HepG2 (cell line): ENCODE data around the gene POFUT2. TPM values are rescaled to one million over a fixed set of nuclear protein-coding genes. Genes with fewer than 3 reads are reported as not detected.
A peak's percentile ranks its signal among the peaks of the same experiment; 100 is the strongest.

ENCODE experiments used
- ATAC-seq: fragments of 200-7000 bp; cut with Tn5 transposase; 3 replicates; pipeline ENCODE4 v1.9.1; 2020; ENCODE audit warnings: mild to moderate bottlenecking, moderate library complexity
- BruUV-seq: library from RNA; stranded (reverse); fragments of 400-500 nt; replicated peaks from 2 replicates; lab custom pipeline; 2021; lab: Mats Ljungman, UMichigan
- CTCF ChIA-PET: fragments of 300-600 bp; formaldehyde crosslinking; extraction: SDS; loops from one replicate; lab custom pipeline; 2021; ENCODE audit warnings: low total read pairs, inconsistent platforms, low intra/inter-chr PET ratio; lab: Yijun Ruan, JAX
- POLR2A ChIA-PET: fragments of 350-600 bp; sonication (Branson Sonifier 250); formaldehyde crosslinking; loops from one replicate; lab custom pipeline; 2020; ENCODE audit warnings: antibody characterized with exemption, inconsistent platforms; lab: Yijun Ruan, JAX
- DNase-seq: peaks from one replicate; pipeline ENCODE4 v3.0.0-alpha.2; 2015; ENCODE audit warnings: low spot score
- FAIRE-seq: peaks from 3 replicates; lab custom pipeline; 2011; peaks lifted over from hg19 to GRCh38; lab: Jason Lieb, UNC
- H2AFZ ChIP-seq: one replicate; pipeline ENCODE4 v1.6.1; 2011; ENCODE audit warnings: low read length, inconsistent platforms
- H3K27ac ChIP-seq: fragments of 300-600 bp; 3 replicates; pipeline ENCODE4 v1.8.0; 2011; ENCODE audit warnings: mixed run types, mild to moderate bottlenecking, mixed read lengths, low read length, inconsistent platforms; ENCODE audit not compliant: insufficient read depth; ENCODE audit errors: extremely low read length
- H3K27me3 ChIP-seq, 2 experiments: fragments of 200-600 bp in 1 of 2; 2 replicates in 1 of 2; 3 replicates in 1 of 2; pipeline versions ENCODE4 v1.6.0 to v1.8.0; 2011; ENCODE audit warnings: low read length in 2 of 2, mild to moderate bottlenecking in 2 of 2, moderate library complexity in 2 of 2, inconsistent platforms in 1 of 2; ENCODE audit not compliant: insufficient read depth in 2 of 2, control insufficient read depth in 1 of 2
- H3K36me3 ChIP-seq, 2 experiments: fragments of 200-600 bp in 1 of 2; replicated peaks in 1 of 2; 2 replicates in 1 of 2; 3 replicates in 1 of 2; pipeline versions ENCODE4 v1.5.1 to v1.8.0; 2011; ENCODE audit warnings: low read length in 2 of 2, inconsistent platforms in 1 of 2; ENCODE audit not compliant: insufficient read depth in 2 of 2, control insufficient read depth in 1 of 2
- H3K4me1 ChIP-seq: 2 replicates; pipeline ENCODE4 v1.5.1; 2012; ENCODE audit warnings: low read length, inconsistent platforms; ENCODE audit not compliant: insufficient read depth
- H3K4me2 ChIP-seq: 2 replicates; pipeline ENCODE4 v1.6.0; 2011; ENCODE audit warnings: low read depth, low read length, inconsistent platforms
- H3K4me3 ChIP-seq, 3 experiments: fragments of 200-600 bp in 1 of 3; sonication (generic), shearing (Covaris generic) in 1 of 3; replicated peaks in 1 of 3; 2 replicates each; pipeline ENCODE4 v1.5.1; 2011 to 2016; ENCODE audit warnings: low read length in 3 of 3, inconsistent platforms in 2 of 3, low read depth in 2 of 3, mild to moderate bottlenecking in 2 of 3, control low read depth in 1 of 3, mixed read lengths in 1 of 3; ENCODE audit not compliant: insufficient read depth in 1 of 3
- H3K79me2 ChIP-seq: one replicate; pipeline ENCODE4 v1.6.1; 2011; ENCODE audit warnings: low read length, inconsistent platforms; ENCODE audit not compliant: insufficient read depth
- H3K9ac ChIP-seq: 2 replicates; pipeline ENCODE4 v1.6.0; 2011; ENCODE audit warnings: mild to moderate bottlenecking, low read depth, low read length, inconsistent platforms; ENCODE audit not compliant: insufficient read depth
- H3K9me3 ChIP-seq: 2 replicates; pipeline ENCODE4 v1.5.1; 2012; ENCODE audit warnings: mild to moderate bottlenecking, low read length
- H4K20me1 ChIP-seq: 2 replicates; pipeline ENCODE4 v1.6.0; 2011; ENCODE audit warnings: inconsistent platforms, mild to moderate bottlenecking, low read length, moderate library complexity; ENCODE audit not compliant: insufficient read depth
- FOXM1 ChIP-seq: sonication (generic); formaldehyde crosslinking; IDR thresholded peaks from 2 replicates; pipeline ENCODE4 v1.5.0; 2020; ENCODE audit warnings: missing genetic modification reagents
- HMGA1 ChIP-seq: sonication (generic); formaldehyde crosslinking; conservative IDR thresholded peaks from 2 replicates; pipeline ENCODE4 v1.4.0; 2020; ENCODE audit warnings: missing genetic modification reagents
- IRX3 ChIP-seq: sonication (generic); formaldehyde crosslinking; IDR thresholded peaks from 2 replicates; pipeline ENCODE4 v1.8.1; 2023; ENCODE audit warnings: mild to moderate bottlenecking, low read depth, missing genetic modification reagents, borderline replicate concordance
- KIAA2018 ChIP-seq: sonication (generic); formaldehyde crosslinking; IDR thresholded peaks from 2 replicates; pipeline ENCODE4 v1.5.0; 2020; ENCODE audit warnings: mild to moderate bottlenecking, missing genetic modification reagents, borderline replicate concordance
- MBD4 ChIP-seq: IDR thresholded peaks from 2 replicates; pipeline ENCODE4 v1.6.1; 2012; ENCODE audit warnings: low read length, inconsistent platforms, borderline replicate concordance
- PHF5A ChIP-seq: IDR thresholded peaks from one replicate; pipeline ENCODE4 v1.6.1; 2018; ENCODE audit warnings: low read depth, missing genetic modification reagents; ENCODE audit not compliant: unreplicated experiment
- RBFOX2 ChIP-seq: fragments of 200-400 bp; formaldehyde crosslinking; IDR thresholded peaks from 2 replicates; pipeline ENCODE4 v1.6.1; 2017; ENCODE audit warnings: low read depth, mild to moderate bottlenecking, low read length
- SALL1 ChIP-seq: sonication (generic); formaldehyde crosslinking; IDR thresholded peaks from 2 replicates; pipeline ENCODE4 v1.8.0; 2022; ENCODE audit warnings: mild to moderate bottlenecking, missing genetic modification reagents
- SP140L ChIP-seq: sonication (generic); formaldehyde crosslinking; IDR thresholded peaks from 2 replicates; pipeline ENCODE4 v1.4.0; 2020; ENCODE audit warnings: missing genetic modification reagents, borderline replicate concordance
- ZBTB39 ChIP-seq: sonication (generic); formaldehyde crosslinking; IDR thresholded peaks from 2 replicates; pipeline ENCODE4 v1.5.0; 2020; ENCODE audit warnings: missing genetic modification reagents
- ZFP62 ChIP-seq: sonication (generic); formaldehyde crosslinking; IDR thresholded peaks from 2 replicates; pipeline ENCODE4 v1.4.0; 2020; ENCODE audit warnings: missing genetic modification reagents
- ZFYVE20 ChIP-seq: sonication (generic); formaldehyde crosslinking; IDR thresholded peaks from 2 replicates; pipeline ENCODE4 v1.8.0; 2023; ENCODE audit warnings: low read depth, mild to moderate bottlenecking, moderate library complexity, missing genetic modification reagents, borderline replicate concordance
- ZNF225 ChIP-seq: sonication (generic); formaldehyde crosslinking; IDR thresholded peaks from 2 replicates; pipeline ENCODE4 v1.4.0; 2020; ENCODE audit warnings: mild to moderate bottlenecking, missing genetic modification reagents
- ZNF678 ChIP-seq: sonication (generic); formaldehyde crosslinking; IDR thresholded peaks from 2 replicates; pipeline ENCODE4 v1.4.0; 2020; ENCODE audit warnings: mild to moderate bottlenecking, missing genetic modification reagents
- ZNF777 ChIP-seq: sonication (generic); formaldehyde crosslinking; IDR thresholded peaks from 2 replicates; pipeline ENCODE4 v1.4.0; 2020; ENCODE audit warnings: missing genetic modification reagents
- WGBS: methylation state at CpG from one replicate; pipeline ENCODE4 v1.1.6; 2017; ENCODE audit warnings: low lambda C conversion rate; 5-methylcytosine and 5-hydroxymethylcytosine counted together
- in situ Hi-C: cut with HindIII; loops from 2 replicates; pipeline ENCODE4 v1.10.0; 2017; ENCODE audit warnings: low pct_unique_long_range_greater_than_20kb; ENCODE audit not compliant: extremely low pct_ligation_motif_present
- intact Hi-C: fragments of 100-400 bp; cut with micrococcal nuclease; formaldehyde crosslinking; loops from one replicate; pipeline ENCODE4 v1.10.0; 2022; ENCODE audit not compliant: unreplicated experiment
- polyA plus RNA-seq, 8 experiments: library from polyadenylated mRNA; depleted of rRNA in 3 of 8; stranded (reverse) in 7 of 8; unstranded in 1 of 8; fragments of >200 nt; fragmentation: Illumina TruSeq in 4 of 8; extraction: Trizol in 4 of 8; gene quantifications; 2 replicates each; pipeline versions ENCODE4 v1.2.1 to v1.2.3, GENCODE V29; 2011 to 2016; ENCODE audit warnings: low read depth in 4 of 8, missing spikeins in 1 of 8, mixed read lengths in 1 of 8; ENCODE audit not compliant: insufficient read depth in 1 of 8
- total RNA-seq, 5 experiments: library from RNA; depleted of rRNA; stranded (reverse); fragments of >200 nt; fragmentation: Illumina TruSeq; extraction: Trizol; gene quantifications; 2 replicates each; pipeline ENCODE4 v1.2.3, GENCODE V29; 2016; ENCODE audit warnings: low read depth in 1 of 5

POFUT2 gene
- total and polyA plus RNA-seq, 2 of the 13 experiments (the other 11 are each of a cell fraction or from before 2014, with no cell fraction given) = 22.8 to 24.0 TPM

GRCh38 chr21:45234965-45235364, 52.7 kb downstream of the POFUT2 start:
- Histone ChIP-seq H3K4me2 (0 out of 2 replicates have a peak overlapping the region, but pooled peaks have one; percentile 7), H4K20me1 (no peaks in the 10 kb centered on the region), H3K4me1 (no peaks in the 10 kb centered on the region), H3K4me3 (no peak overlapping the region), H2AFZ (no peak overlapping the region), H3K9ac (no peak overlapping the region), H3K27ac (no peak overlapping the region), H3K36me3 (no peaks in the 10 kb centered on the region), H3K79me2 (no peaks in the 10 kb centered on the region), H3K9me3 (no peaks in the 10 kb centered on the region), H3K27me3 (peaks cover 0 to 12% of the 10 kb centered on the region in 2 experiments; a peak in 2 of 5 replicates)
- peak; percentile 50; the same call in 2 of the 3 replicates for ATAC-seq
- POLR2A ChIA-PET = interaction anchor here (0.6 kb wide), 1 partner anchor 11 kb away, joined by 3 read pairs; no protein-coding TSS in a partner anchor
- in situ Hi-C loops (no loop called here), intact Hi-C loops (no loop called here)
- CTCF ChIA-PET = no interaction called here
- no peak for FAIRE-seq
- TF ChIP-seq ZFP62 (CRISPR knock-in tag) (no peak), SALL1 (no peak), SP140L (CRISPR knock-in tag) (no peak), ZNF777 (CRISPR knock-in tag) (no peak), KIAA2018 (CRISPR knock-in tag) (no peak), MBD4 (no peak), HMGA1 (no peak), FOXM1 (CRISPR knock-in tag) (no peak), ZNF225 (CRISPR knock-in tag) (no peak), IRX3 (no peak), RBFOX2 (no peak), ZNF678 (CRISPR knock-in tag) (no peak), ZBTB39 (CRISPR knock-in tag) (no peak), ZFYVE20 (CRISPR knock-in tag) (no peak), PHF5A (CRISPR knock-in tag) (no peak)
- no TSS peak for BruUV-seq
- no peak for DNase-seq
- 9% methylated on average over 8 of the region's 8 CpGs for WGBS
